ENCODE data around the gene CHI3L2. TPM values are rescaled to one million over a fixed set of nuclear protein-coding genes. Genes with fewer than 3 reads are reported as not detected.

The CHI3L2 gene
- total and polyA plus RNA-seq, 2 of the 13 experiments (the other 11 are each of a cell fraction or from before 2014, with no cell fraction given) = 0.46 to 1.7 TPM

DNA sequence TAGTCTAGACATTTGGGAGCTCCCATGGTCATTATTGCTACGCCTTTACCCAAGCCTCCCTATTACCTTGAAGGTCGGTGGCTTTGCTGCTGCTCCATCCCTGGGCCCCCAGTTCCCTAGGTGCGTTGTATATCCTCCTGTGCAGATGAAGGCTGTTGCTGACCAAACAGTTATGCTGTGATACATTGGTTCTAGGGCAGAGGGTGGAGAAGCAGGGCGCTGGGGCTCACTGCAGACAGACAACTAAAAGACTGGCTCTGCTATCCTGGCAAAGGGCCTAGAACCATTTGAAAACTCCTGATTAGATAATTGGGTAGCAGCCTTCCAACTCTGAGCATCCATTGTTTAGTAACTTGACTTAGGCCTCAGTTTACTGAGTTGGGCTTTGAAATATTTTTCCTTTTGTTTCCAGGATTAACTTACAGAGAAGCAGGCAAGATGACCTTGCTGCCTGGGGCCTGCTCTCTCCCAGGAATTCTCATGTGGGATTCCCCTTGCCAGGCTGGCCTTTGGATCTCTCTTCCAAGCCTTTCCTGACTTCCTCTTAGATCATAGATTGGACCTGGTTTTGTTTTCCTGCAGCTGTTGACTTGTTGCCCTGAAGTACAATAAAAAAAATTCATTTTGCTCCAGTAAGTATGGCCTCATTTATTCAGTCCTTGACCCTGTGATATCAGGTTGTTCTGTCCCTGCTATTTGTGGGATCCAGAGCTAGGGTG lies 15.5 kb downstream of the CHI3L2 start (continued):
- TF ChIP-seq, protein P1, sequence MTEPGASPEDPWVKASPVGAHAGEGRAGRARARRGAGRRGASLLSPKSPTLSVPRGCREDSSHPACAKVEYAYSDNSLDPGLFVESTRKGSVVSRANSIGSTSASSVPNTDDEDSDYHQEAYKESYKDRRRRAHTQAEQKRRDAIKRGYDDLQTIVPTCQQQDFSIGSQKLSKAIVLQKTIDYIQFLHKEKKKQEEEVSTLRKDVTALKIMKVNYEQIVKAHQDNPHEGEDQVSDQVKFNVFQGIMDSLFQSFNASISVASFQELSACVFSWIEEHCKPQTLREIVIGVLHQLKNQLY (CRISPR knock-in tag; IDR thresholded peaks at IDR 0.05) = no peak
- 0 out of 2 replicates have a peak, but pooled peaks have one; percentile 33 for TF ChIP-seq POGZ (CRISPR knock-in tag; IDR thresholded peaks at IDR 0.05)
- no peak for TF ChIP-seq ZNF747 (CRISPR knock-in tag; IDR thresholded peaks at IDR 0.05; ENCODE audit: borderline replicate concordance)
- TF ChIP-seq ZNF569 (CRISPR knock-in tag; IDR thresholded peaks at IDR 0.05; ENCODE audit: borderline replicate concordance) = no peak
- TF ChIP-seq SALL1 (CRISPR knock-in tag; IDR thresholded peaks at IDR 0.05) = peak; percentile 48
- TF ChIP-seq ZNF737 (CRISPR knock-in tag; IDR thresholded peaks at IDR 0.05; ENCODE audit: borderline replicate concordance) = no peak
- TF ChIP-seq, protein P2, sequence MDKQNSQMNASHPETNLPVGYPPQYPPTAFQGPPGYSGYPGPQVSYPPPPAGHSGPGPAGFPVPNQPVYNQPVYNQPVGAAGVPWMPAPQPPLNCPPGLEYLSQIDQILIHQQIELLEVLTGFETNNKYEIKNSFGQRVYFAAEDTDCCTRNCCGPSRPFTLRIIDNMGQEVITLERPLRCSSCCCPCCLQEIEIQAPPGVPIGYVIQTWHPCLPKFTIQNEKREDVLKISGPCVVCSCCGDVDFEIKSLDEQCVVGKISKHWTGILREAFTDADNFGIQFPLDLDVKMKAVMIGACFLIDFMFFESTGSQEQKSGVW (CRISPR knock-in tag; IDR thresholded peaks at IDR 0.05; ENCODE audit: borderline replicate concordance) = no peak
- TF ChIP-seq ZNF205 (CRISPR knock-in tag; IDR thresholded peaks at IDR 0.05) = no peak
- no peak for TF ChIP-seq IKZF4 (CRISPR knock-in tag; IDR thresholded peaks at IDR 0.05; ENCODE audit: borderline replicate concordance, low read depth, not compliant biosample characterization)
- TF ChIP-seq, protein P3, sequence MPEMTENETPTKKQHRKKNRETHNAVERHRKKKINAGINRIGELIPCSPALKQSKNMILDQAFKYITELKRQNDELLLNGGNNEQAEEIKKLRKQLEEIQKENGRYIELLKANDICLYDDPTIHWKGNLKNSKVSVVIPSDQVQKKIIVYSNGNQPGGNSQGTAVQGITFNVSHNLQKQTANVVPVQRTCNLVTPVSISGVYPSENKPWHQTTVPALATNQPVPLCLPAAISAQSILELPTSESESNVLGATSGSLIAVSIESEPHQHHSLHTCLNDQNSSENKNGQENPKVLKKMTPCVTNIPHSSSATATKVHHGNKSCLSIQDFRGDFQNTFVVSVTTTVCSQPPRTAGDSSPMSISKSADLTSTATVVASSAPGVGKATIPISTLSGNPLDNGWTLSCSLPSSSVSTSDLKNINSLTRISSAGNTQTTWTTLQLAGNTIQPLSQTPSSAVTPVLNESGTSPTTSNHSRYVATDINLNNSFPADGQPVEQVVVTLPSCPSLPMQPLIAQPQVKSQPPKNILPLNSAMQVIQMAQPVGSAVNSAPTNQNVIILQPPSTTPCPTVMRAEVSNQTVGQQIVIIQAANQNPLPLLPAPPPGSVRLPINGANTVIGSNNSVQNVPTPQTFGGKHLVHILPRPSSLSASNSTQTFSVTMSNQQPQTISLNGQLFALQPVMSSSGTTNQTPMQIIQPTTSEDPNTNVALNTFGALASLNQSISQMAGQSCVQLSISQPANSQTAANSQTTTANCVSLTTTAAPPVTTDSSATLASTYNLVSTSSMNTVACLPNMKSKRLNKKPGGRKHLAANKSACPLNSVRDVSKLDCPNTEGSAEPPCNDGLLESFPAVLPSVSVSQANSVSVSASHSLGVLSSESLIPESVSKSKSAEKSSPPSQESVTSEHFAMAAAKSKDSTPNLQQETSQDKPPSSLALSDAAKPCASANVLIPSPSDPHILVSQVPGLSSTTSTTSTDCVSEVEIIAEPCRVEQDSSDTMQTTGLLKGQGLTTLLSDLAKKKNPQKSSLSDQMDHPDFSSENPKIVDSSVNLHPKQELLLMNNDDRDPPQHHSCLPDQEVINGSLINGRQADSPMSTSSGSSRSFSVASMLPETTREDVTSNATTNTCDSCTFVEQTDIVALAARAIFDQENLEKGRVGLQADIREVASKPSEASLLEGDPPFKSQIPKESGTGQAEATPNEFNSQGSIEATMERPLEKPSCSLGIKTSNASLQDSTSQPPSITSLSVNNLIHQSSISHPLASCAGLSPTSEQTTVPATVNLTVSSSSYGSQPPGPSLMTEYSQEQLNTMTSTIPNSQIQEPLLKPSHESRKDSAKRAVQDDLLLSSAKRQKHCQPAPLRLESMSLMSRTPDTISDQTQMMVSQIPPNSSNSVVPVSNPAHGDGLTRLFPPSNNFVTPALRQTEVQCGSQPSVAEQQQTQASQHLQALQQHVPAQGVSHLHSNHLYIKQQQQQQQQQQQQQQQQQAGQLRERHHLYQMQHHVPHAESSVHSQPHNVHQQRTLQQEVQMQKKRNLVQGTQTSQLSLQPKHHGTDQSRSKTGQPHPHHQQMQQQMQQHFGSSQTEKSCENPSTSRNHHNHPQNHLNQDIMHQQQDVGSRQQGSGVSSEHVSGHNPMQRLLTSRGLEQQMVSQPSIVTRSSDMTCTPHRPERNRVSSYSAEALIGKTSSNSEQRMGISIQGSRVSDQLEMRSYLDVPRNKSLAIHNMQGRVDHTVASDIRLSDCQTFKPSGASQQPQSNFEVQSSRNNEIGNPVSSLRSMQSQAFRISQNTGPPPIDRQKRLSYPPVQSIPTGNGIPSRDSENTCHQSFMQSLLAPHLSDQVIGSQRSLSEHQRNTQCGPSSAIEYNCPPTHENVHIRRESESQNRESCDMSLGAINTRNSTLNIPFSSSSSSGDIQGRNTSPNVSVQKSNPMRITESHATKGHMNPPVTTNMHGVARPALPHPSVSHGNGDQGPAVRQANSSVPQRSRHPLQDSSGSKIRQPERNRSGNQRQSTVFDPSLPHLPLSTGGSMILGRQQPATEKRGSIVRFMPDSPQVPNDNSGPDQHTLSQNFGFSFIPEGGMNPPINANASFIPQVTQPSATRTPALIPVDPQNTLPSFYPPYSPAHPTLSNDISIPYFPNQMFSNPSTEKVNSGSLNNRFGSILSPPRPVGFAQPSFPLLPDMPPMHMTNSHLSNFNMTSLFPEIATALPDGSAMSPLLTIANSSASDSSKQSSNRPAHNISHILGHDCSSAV (CRISPR knock-in tag; IDR thresholded peaks at IDR 0.05; ENCODE audit: borderline replicate concordance) = no peak
- no peak for TF ChIP-seq HCFC1 (IDR thresholded peaks at IDR 0.05; ENCODE audit: low read depth, low read length)
- no peak for TF ChIP-seq RARG (CRISPR knock-in tag; IDR thresholded peaks at IDR 0.05; ENCODE audit: low read depth)
- TF ChIP-seq, protein P4, sequence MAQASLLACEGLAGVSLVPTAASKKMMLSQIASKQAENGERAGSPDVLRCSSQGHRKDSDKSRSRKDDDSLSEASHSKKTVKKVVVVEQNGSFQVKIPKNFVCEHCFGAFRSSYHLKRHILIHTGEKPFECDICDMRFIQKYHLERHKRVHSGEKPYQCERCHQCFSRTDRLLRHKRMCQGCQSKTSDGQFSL (CRISPR knock-in tag; IDR thresholded peaks at IDR 0.05) = no peak
- no peak for TF ChIP-seq ZNF496 (CRISPR knock-in tag; IDR thresholded peaks at IDR 0.05; ENCODE audit: insufficient replicate concordance)
- TF ChIP-seq, protein P5, sequence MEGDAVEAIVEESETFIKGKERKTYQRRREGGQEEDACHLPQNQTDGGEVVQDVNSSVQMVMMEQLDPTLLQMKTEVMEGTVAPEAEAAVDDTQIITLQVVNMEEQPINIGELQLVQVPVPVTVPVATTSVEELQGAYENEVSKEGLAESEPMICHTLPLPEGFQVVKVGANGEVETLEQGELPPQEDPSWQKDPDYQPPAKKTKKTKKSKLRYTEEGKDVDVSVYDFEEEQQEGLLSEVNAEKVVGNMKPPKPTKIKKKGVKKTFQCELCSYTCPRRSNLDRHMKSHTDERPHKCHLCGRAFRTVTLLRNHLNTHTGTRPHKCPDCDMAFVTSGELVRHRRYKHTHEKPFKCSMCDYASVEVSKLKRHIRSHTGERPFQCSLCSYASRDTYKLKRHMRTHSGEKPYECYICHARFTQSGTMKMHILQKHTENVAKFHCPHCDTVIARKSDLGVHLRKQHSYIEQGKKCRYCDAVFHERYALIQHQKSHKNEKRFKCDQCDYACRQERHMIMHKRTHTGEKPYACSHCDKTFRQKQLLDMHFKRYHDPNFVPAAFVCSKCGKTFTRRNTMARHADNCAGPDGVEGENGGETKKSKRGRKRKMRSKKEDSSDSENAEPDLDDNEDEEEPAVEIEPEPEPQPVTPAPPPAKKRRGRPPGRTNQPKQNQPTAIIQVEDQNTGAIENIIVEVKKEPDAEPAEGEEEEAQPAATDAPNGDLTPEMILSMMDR (CRISPR knock-in tag; IDR thresholded peaks at IDR 0.05) = no peak

Measured in HepG2 (cell line).